Measurements from ENCODE around the gene CTU1. TPM values are rescaled to one million over a fixed set of nuclear protein-coding genes. Genes with fewer than 3 reads are reported as not detected.

Gene CTU1
- total and polyA plus RNA-seq, 2 donors = 2.9 to 5.7 TPM

GRCh38 chr19:51083783-51084182, 24.4 kb downstream of the CTU1 start:
- 87% methylated on average over 14 of the region's 14 CpGs for WGBS

GRCh38 chr19:51083181-51083580, 25.0 kb downstream of the CTU1 start:
- no peak for DNase-seq (ENCODE audit: low read depth in 6 of 9, low spot score in 9 of 9)
- H3K4me3 ChIP-seq (ENCODE audit: low read length in 2 of 2) = no peak overlapping the region
- no peaks in the 10 kb centered on the region for H3K4me1 ChIP-seq (ENCODE audit: control insufficient read depth in 2 of 2, insufficient read depth in 2 of 2, low read length in 2 of 2)
- H3K9me3 ChIP-seq (ENCODE audit: control insufficient read depth in 2 of 2, insufficient read depth in 1 of 2, low read length in 1 of 2) = no peaks in the 10 kb centered on the region
- 50% methylated on average over 4 of the region's 4 CpGs for WGBS
- H3K27ac ChIP-seq (ENCODE audit: low read depth in 1 of 2, low read length in 1 of 2) = no peak overlapping the region
- H3K27me3 ChIP-seq (ENCODE audit: control insufficient read depth in 2 of 2, insufficient read depth in 1 of 2, low read length in 1 of 2) = peaks cover 0 to 3% of the 10 kb centered on the region in 2 donors
- no peaks in the 10 kb centered on the region for H3K36me3 ChIP-seq (ENCODE audit: control insufficient read depth in 2 of 2, insufficient read depth in 2 of 2, low read length in 1 of 2)

More at GRCh38 chr19:51083783-51084182, 24.4 kb downstream of the CTU1 start:
- peaks cover 0 to 3% of the 10 kb centered on the region in 2 donors for H3K27me3 ChIP-seq (ENCODE audit: control insufficient read depth in 2 of 2, insufficient read depth in 1 of 2, low read length in 1 of 2)
- no peak overlapping the region for H3K4me3 ChIP-seq (ENCODE audit: low read length in 2 of 2)
- no peak overlapping the region for H3K27ac ChIP-seq (ENCODE audit: low read depth in 1 of 2, low read length in 1 of 2)
- DNase-seq (ENCODE audit: low read depth in 6 of 9, low spot score in 9 of 9) = no peak
- no peaks in the 10 kb centered on the region for H3K4me1 ChIP-seq (ENCODE audit: control insufficient read depth in 2 of 2, insufficient read depth in 2 of 2, low read length in 2 of 2)
- no peaks in the 10 kb centered on the region for H3K36me3 ChIP-seq (ENCODE audit: control insufficient read depth in 2 of 2, insufficient read depth in 2 of 2, low read length in 1 of 2)
- H3K9me3 ChIP-seq (ENCODE audit: control insufficient read depth in 2 of 2, insufficient read depth in 1 of 2, low read length in 1 of 2) = no peaks in the 10 kb centered on the region

- DNase-seq (ENCODE audit: low read depth in 6 of 9, low spot score in 9 of 9) = no peak
- Histone ChIP-seq H3K9me3 (ENCODE audit: control insufficient read depth in 2 of 2, insufficient read depth in 1 of 2, low read length in 1 of 2) (no peaks in the 10 kb centered on the region), H3K36me3 (ENCODE audit: control insufficient read depth in 2 of 2, insufficient read depth in 2 of 2, low read length in 1 of 2) (no peaks in the 10 kb centered on the region), H3K4me3 (ENCODE audit: low read length in 2 of 2) (no peak within 1 kb of the TSS), H3K27ac (ENCODE audit: low read depth in 1 of 2, low read length in 1 of 2) (no peak within 1 kb of the TSS), H3K27me3 (ENCODE audit: control insufficient read depth in 2 of 2, insufficient read depth in 1 of 2, low read length in 1 of 2) (peaks cover 0 to 3% of the 10 kb centered on the region in 2 donors), H3K4me1 (ENCODE audit: control insufficient read depth in 2 of 2, insufficient read depth in 2 of 2, low read length in 2 of 2) (no peaks in the 10 kb centered on the region)
- WGBS = 52% methylated on average over 7 of the region's 7 CpGs
Measured at GRCh38 chr19:51082611-51083010, 25.6 kb downstream of the CTU1 start, which contains the start of gene KLK14. Gene KLK14 (minus strand): TSS chr19:51082887. CDS start chr19:51082614, 273 bp downstream.

GRCh38 chr19:51081476-51081875, 26.7 kb downstream of the CTU1 start:
- no peaks in the 10 kb centered on the region for H3K4me1 ChIP-seq (ENCODE audit: control insufficient read depth in 2 of 2, insufficient read depth in 2 of 2, low read length in 2 of 2)
- 99% methylated on average over 14 of the region's 14 CpGs for WGBS
- no peak for DNase-seq (ENCODE audit: low read depth in 6 of 9, low spot score in 9 of 9)

GRCh38 chr19:51079481-51080110, 28.6 kb downstream of the CTU1 start:
- Histone ChIP-seq H3K36me3 (ENCODE audit: control insufficient read depth in 2 of 2, insufficient read depth in 2 of 2, low read length in 1 of 2) (no peaks in the 10 kb centered on the region), H3K9me3 (ENCODE audit: control insufficient read depth in 2 of 2, insufficient read depth in 1 of 2, low read length in 1 of 2) (no peaks in the 10 kb centered on the region), H3K27me3 (ENCODE audit: control insufficient read depth in 2 of 2, insufficient read depth in 1 of 2, low read length in 1 of 2) (peaks cover 0 to 3% of the 10 kb centered on the region in 2 donors), H3K27ac (ENCODE audit: low read depth in 1 of 2, low read length in 1 of 2) (no peak overlapping the region), H3K4me3 (ENCODE audit: low read length in 2 of 2) (no peak overlapping the region), H3K4me1 (ENCODE audit: control insufficient read depth in 2 of 2, insufficient read depth in 2 of 2, low read length in 2 of 2) (no peaks in the 10 kb centered on the region)
- no peak for DNase-seq (ENCODE audit: low read depth in 6 of 9, low spot score in 9 of 9)
- WGBS = 94% methylated on average over 27 of the region's 27 CpGs

More at GRCh38 chr19:51081476-51081875, 26.7 kb downstream of the CTU1 start:
- no peak overlapping the region for H3K4me3 ChIP-seq (ENCODE audit: low read length in 2 of 2)
- no peaks in the 10 kb centered on the region for H3K36me3 ChIP-seq (ENCODE audit: control insufficient read depth in 2 of 2, insufficient read depth in 2 of 2, low read length in 1 of 2)
- H3K9me3 ChIP-seq (ENCODE audit: control insufficient read depth in 2 of 2, insufficient read depth in 1 of 2, low read length in 1 of 2) = no peaks in the 10 kb centered on the region
- H3K27me3 ChIP-seq (ENCODE audit: control insufficient read depth in 2 of 2, insufficient read depth in 1 of 2, low read length in 1 of 2) = peaks cover 0 to 3% of the 10 kb centered on the region in 2 donors
- no peak overlapping the region for H3K27ac ChIP-seq (ENCODE audit: low read depth in 1 of 2, low read length in 1 of 2)

GRCh38 chr19:51078731-51079130, 29.5 kb downstream of the CTU1 start:
- no peak overlapping the region for H3K4me3 ChIP-seq (ENCODE audit: low read length in 2 of 2)
- peaks cover 0 to 2% of the 10 kb centered on the region in 2 donors for H3K27me3 ChIP-seq (ENCODE audit: control insufficient read depth in 2 of 2, insufficient read depth in 1 of 2, low read length in 1 of 2)
- H3K9me3 ChIP-seq (ENCODE audit: control insufficient read depth in 2 of 2, insufficient read depth in 1 of 2, low read length in 1 of 2) = no peaks in the 10 kb centered on the region
- no peaks in the 10 kb centered on the region for H3K4me1 ChIP-seq (ENCODE audit: control insufficient read depth in 2 of 2, insufficient read depth in 2 of 2, low read length in 2 of 2)
- no peaks in the 10 kb centered on the region for H3K36me3 ChIP-seq (ENCODE audit: control insufficient read depth in 2 of 2, insufficient read depth in 2 of 2, low read length in 1 of 2)
- no peak for DNase-seq (ENCODE audit: low read depth in 6 of 9, low spot score in 9 of 9)
- no peak overlapping the region for H3K27ac ChIP-seq (ENCODE audit: low read depth in 1 of 2, low read length in 1 of 2)
- 96% methylated on average over 6 of the region's 6 CpGs for WGBS

GRCh38 chr19:51078104-51078503, 30.1 kb downstream of the CTU1 start:
- H3K9me3 ChIP-seq (ENCODE audit: control insufficient read depth in 2 of 2, insufficient read depth in 1 of 2, low read length in 1 of 2) = no peaks in the 10 kb centered on the region
- 72% methylated on average over 6 of the region's 6 CpGs for WGBS
- no peaks in the 10 kb centered on the region for H3K36me3 ChIP-seq (ENCODE audit: control insufficient read depth in 2 of 2, insufficient read depth in 2 of 2, low read length in 1 of 2)
- DNase-seq (ENCODE audit: low read depth in 6 of 9, low spot score in 9 of 9) = no peak
- no peaks in the 10 kb centered on the region for H3K27me3 ChIP-seq (ENCODE audit: control insufficient read depth in 2 of 2, insufficient read depth in 1 of 2, low read length in 1 of 2)
- H3K27ac ChIP-seq (ENCODE audit: low read depth in 1 of 2, low read length in 1 of 2) = no peak overlapping the region
- H3K4me3 ChIP-seq (ENCODE audit: low read length in 2 of 2) = no peak overlapping the region
- no peaks in the 10 kb centered on the region for H3K4me1 ChIP-seq (ENCODE audit: control insufficient read depth in 2 of 2, insufficient read depth in 2 of 2, low read length in 2 of 2)

GRCh38 chr19:51076631-51077213, 31.5 kb downstream of the CTU1 start:
- H3K4me1 ChIP-seq (ENCODE audit: control insufficient read depth in 2 of 2, insufficient read depth in 2 of 2, low read length in 2 of 2) = no peaks in the 10 kb centered on the region
- no peaks in the 10 kb centered on the region for H3K9me3 ChIP-seq (ENCODE audit: control insufficient read depth in 2 of 2, insufficient read depth in 1 of 2, low read length in 1 of 2)
- no peak for DNase-seq (ENCODE audit: low read depth in 6 of 9, low spot score in 9 of 9)
- 89% methylated on average over 14 of the region's 14 CpGs for WGBS
- no peaks in the 10 kb centered on the region for H3K36me3 ChIP-seq (ENCODE audit: control insufficient read depth in 2 of 2, insufficient read depth in 2 of 2, low read length in 1 of 2)
- no peak overlapping the region for H3K27ac ChIP-seq (ENCODE audit: low read depth in 1 of 2, low read length in 1 of 2)
- no peak overlapping the region for H3K4me3 ChIP-seq (ENCODE audit: low read length in 2 of 2)
- H3K27me3 ChIP-seq (ENCODE audit: control insufficient read depth in 2 of 2, insufficient read depth in 1 of 2, low read length in 1 of 2) = no peaks in the 10 kb centered on the region

- WGBS = 96% methylated on average over 5 of the region's 5 CpGs
- no peaks in the 10 kb centered on the region for H3K9me3 ChIP-seq (ENCODE audit: control insufficient read depth in 2 of 2, insufficient read depth in 1 of 2, low read length in 1 of 2)
- no peak overlapping the region for H3K4me3 ChIP-seq (ENCODE audit: low read length in 2 of 2)
- no peak overlapping the region for H3K27ac ChIP-seq (ENCODE audit: low read depth in 1 of 2, low read length in 1 of 2)
- H3K4me1 ChIP-seq (ENCODE audit: control insufficient read depth in 2 of 2, insufficient read depth in 2 of 2, low read length in 2 of 2) = no peaks in the 10 kb centered on the region
- no peak for DNase-seq (ENCODE audit: low read depth in 6 of 9, low spot score in 9 of 9)
- H3K27me3 ChIP-seq (ENCODE audit: control insufficient read depth in 2 of 2, insufficient read depth in 1 of 2, low read length in 1 of 2) = no peaks in the 10 kb centered on the region
- H3K36me3 ChIP-seq (ENCODE audit: control insufficient read depth in 2 of 2, insufficient read depth in 2 of 2, low read length in 1 of 2) = no peaks in the 10 kb centered on the region
Measured at GRCh38 chr19:51075998-51076397, 32.2 kb downstream of the CTU1 start.
